HUDEP-2 (cell line): ENCODE results near the gene APCDD1L.
"Not testable (repeated sequence)": the region's sequence is repeated elsewhere in the genome, so short reads cannot be mapped to it uniquely, and the experiment has no call there.

Experiments
- DNase-seq, 76 experiments: peaks; one replicate each; lab custom pipeline; 2025; ENCODE audit not compliant: unreplicated experiment in 76 of 76; lab: John Stamatoyannopoulos, UW

Gene APCDD1L

GRCh38 chr20:58518387-58518786 is 3.2 kb upstream of the APCDD1L start:
- DNase-seq: no peak

GRCh38 chr20:58514321-58515232 is 622 bp downstream of the APCDD1L start:
- DNase-seq: no peak

GRCh38 chr20:58513580-58514285 is 1.5 kb downstream of the APCDD1L start:
- DNase-seq: no peak

GRCh38 chr20:58512808-58513552 is 2.2 kb downstream of the APCDD1L start:
- no peak for DNase-seq

- no peak for DNase-seq
Observed at GRCh38 chr20:58511861-58512260, 3.3 kb downstream of the APCDD1L start.

DNA sequence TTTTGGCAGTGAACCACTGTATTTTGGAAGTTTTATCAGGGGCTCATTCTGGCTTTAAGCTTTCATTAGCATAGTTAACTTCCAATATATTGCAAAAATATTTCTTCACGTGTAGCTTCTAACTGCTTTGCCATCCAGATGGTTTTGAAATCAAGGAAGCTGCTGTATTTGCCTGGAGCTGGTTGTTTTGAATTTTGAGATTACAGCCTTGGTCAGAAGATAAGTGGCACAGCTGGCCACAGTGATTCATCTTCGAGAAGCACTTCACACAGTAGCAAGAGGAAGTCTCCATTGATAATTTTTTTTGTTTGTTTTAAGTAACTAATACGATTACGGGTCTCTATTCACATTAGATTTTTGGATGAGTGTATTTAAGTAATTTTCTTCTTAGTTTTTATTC is 3.8 kb downstream of the APCDD1L start:
- DNase-seq: peak in 3 of 76 experiments; percentile 2 to 9 (median 7)

DNA sequence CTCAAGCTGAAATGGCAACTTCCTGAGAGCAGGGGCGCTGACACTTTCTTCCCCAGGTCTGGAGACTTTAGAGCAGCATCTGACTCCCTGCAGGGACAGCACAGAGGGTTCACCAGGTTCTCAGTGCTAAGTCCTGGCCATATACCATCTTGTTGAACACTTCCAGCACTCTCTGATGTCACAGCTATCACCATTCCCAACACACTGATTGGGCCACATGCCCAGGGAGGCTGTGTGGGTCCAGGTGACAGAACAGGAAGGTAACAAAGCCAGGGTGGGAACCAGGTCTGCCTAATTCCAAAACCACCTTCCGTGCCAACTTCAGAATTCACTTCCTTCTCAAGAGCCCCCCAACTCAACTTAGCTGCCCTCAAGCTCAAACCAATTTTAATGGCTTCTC is 4.3 kb downstream of the APCDD1L start:
- DNase-seq: no peak

- DNase-seq: no peak
Observed at GRCh38 chr20:58508762-58509395, 6.3 kb downstream of the APCDD1L start.

GRCh38 chr20:58506999-58507398 is 8.2 kb downstream of the APCDD1L start:
- DNase-seq: not testable (repeated sequence)

DNA sequence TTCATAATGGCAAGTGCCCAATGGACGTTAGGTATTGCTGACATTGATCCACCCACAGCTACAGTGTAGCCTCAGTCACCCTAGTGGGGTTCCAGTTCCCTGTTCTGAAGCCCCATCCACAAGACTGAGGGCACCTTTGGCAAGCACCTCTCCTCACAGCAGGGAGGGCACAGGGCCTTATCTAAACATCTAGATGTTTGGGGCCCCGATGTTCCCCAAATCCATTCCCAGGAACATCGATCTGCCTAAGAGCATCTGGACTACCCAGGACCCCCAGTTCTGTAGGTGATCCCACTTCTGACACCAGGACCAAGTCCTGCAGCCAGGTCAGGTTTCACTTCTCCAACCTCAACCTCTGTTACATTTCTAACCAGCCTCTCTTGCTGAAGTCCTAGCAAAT is 10.6 kb downstream of the APCDD1L start:
- no peak for DNase-seq

- no peak for DNase-seq
Observed at GRCh38 chr20:58503668-58504067, 11.5 kb downstream of the APCDD1L start.

DNA sequence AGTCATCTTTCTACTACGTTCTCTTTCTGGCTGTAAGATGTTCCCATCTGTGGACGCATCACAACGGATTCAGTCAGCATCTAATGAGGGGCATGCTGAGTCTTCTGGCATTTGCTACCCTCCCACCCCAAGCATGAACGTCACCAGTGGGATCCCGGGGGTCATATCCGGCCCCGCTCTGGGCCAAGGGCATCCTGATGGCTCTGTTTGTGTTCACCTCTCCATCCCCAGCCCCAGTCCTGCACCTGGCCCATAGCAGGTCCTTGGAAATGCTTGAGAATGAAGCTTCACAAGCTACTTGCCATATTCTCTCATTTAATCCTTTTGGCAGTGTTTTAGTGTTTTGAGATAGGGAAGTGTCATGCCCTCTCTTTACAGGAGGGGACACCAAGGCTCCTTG is 14.9 kb downstream of the APCDD1L start:
- no peak for DNase-seq

DNA sequence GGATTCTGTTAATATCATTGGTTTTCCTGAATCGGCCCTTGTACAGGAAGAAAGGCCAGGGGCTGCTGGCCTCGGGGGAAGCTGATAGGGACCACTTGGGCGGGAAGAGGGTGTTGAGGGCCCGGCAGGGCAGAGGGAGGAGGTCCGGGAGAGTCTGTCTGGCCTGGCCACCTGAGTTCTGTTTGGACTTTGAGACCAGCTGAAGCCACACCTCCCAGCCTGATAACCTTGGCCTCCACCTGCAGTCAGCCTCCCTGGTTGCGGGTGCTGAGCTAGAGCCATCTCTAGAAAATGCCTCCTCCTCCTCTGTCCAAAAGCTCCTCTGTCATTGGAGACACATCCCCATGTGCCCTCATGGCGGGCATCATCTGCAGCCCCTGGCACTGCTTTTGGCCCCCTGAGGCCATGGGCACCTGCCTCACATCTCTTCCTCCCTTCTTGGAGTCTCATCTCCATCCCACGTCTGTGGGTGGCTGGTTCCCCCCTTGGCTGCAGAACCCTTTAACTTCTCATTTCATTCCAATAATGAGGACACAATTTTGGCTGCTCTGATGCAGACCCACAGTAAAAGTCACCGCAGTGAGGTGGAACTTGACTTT is 16.6 kb downstream of the APCDD1L start:
- no peak for DNase-seq

- DNase-seq: no peak
Observed at GRCh38 chr20:58497724-58498469, 17.3 kb downstream of the APCDD1L start.

GRCh38 chr20:58497076-58497641 is 18.0 kb downstream of the APCDD1L start:
- no peak for DNase-seq

- no peak for DNase-seq
Observed at GRCh38 chr20:58496429-58496769, 18.8 kb downstream of the APCDD1L start.

DNA sequence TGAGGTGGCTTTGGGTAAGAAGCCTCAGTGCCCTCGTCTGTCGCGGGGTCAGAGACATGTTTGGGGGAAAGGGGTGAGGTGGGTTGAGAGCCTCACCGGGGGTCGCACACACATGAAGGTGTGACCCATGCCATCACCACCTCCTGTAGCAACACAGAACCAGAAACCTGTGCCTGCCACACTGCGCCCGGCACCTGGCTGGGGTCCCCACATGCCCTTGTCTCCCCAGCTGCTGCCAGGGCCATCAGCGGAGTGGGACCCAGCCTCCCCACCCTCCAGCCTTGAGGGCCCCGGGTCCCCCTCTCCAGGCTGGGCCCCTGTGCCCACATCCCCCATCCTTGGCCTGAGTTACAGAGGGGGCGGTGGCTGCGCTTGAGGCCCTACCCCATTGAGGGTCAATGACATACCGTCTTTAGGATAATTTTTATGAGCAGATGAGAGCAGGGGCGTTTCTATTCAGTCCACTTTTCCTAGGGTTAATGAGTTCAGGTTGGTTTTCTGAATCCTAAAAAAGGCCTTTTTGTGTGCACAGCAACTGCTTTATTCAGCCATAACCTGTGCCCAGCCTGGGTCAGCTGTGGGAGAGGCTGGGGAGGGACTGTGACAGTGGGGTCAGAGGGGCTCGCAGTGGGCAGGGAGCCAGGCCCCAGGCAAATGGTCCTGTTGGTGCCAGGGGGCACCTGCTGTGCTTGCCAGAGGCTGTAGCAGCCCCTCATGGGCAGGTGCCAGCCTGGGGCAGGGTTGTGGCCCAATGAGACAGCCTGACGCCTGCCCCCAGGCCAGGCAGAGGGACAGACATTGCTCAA is 19.4 kb downstream of the APCDD1L start:
- DNase-seq: no peak

GRCh38 chr20:58494923-58495622 is 20.1 kb downstream of the APCDD1L start:
- DNase-seq: no peak
